HG03064 (cell line): Measurements from ENCODE around the gene TWNK.
A peak's percentile ranks its signal among the peaks of the same experiment; 100 is the strongest.

Experiments
- ATAC-seq: cut with Tn5 transposase; IDR thresholded peaks from one replicate; pipeline ENCODE4 v1.9.1; 2021; ENCODE audit warnings: low read depth; ENCODE audit not compliant: unreplicated experiment

Gene TWNK

DNA sequence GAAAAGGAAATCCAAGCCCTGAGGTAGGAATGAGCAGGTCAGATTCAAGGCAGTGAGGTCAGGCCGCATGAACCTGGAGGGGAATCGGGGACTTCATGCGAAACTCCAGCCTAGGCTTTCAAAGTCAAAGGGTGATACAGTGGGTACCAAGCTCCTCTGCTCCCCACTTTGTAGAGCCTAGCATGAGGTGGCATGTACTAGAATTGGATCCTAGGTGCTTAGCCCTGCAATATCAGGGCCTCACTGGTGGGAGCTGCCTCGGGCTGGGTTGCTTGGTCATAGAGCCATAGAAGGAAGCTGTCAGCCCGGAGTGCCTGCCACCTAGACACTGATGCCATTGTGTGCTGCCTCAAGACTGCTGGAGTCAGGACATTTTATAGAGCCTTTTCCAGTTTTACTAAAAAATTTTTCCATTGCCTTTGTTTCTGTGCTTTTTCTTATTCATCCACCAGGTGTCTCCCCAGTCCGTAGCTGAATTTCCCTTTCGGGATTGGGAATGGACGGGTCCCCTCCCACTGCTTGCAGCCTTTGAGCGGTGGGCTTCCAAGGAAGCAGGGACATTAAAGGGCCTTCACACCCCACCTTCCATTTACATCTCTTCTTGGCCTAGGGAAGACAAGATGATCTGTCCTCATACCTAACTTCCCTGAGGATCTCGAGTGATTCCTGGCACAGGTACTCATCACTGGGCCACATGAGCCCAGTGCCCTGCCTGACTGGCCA, 6.8 kb downstream of the TWNK start:
- no peak for ATAC-seq

DNA sequence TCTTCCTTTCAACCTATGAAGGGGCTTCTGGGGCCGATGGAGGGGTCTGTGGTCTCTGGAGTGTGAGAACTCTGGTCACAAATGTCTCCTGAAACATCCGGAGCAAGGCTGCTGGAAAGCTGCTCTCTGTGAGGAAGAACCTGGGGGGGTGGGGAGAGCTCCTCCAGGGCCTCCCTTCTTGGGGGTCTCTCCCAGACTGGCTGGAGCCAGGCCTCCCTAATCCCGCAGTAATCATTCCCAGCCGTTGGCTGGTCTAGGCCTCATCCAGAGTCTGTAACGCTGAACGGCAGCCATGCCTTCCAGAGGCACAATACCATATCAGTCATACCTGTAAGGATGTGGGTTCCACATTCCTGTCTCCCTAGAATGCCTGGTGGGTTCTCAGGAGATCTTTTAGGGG, 7.8 kb downstream of the TWNK start:
- ATAC-seq: no peak

DNA sequence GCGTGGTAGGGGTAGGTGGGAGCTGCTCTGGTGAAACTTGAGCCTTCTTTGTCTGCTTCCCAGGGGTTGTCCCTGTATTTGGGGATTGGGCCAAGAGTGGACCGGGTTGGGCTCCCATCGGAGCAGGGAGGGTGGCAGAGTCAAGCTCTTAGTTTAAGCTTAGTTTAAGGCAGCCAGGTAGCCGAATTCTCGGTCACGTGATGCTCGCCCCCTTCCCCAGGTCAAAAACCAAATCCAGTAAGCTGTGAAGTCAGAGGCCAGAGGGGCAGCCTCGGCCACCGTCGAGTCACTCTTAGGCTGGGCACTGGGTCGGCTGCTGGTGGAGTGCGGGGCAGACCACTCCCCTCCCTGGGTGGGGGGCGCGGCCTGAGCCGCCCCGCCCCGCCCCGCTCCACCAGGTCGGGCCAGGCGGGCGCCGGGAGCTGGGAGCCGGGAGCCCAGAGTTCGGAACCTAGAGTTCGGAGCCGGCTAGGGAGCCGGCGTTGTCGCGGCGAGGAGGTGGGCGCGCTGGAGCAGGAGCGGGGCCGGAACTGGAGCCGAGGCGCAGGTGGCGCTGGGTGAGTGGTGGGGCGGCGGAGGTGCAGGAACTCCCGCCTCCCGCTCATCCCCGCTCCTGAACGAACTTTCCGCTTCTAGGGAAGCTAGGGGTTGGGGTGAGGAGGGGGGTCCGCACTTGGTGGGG, 9.5 kb downstream of the TWNK start:
- no peak for ATAC-seq

DNA sequence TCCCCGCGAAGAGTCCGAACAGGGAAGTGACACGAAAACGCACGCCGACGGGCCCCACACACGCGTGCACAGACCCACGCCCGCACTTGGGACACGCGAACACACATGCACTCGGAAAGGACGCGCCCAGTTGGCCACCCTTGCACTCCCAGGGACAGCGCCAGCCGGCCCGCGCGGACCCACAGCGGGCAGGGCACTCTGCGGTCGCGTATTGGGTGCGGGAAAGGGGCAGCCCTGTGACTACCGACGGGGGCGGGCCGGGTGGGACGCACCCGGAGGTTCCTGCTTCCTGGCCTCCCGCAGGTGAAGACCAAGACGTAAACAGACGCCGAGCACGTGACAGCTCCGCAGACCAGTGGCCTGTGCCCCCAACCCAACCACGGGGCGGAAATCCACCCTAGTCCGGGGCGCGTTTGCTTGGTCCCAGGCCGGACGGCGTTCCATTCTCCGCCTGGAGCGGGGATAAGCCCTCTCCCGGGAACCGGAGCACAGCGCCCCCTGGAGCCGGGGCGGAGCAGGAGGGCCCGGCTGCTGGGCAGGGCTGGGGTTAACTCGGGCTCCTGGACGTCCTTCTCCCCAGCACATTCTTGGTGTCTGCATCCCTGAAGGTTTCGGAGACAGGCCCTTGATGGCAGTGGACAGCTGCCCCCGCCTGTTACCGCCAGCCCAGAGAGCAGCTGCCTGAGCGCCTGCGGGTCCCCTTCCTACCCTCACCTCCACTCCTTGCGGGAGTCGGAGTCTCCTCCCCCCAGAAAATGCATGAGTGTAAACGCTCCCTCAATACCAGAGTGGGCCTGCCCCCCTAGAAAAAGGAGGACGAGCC, 10.2 kb downstream of the TWNK start:
- ATAC-seq: peak; percentile 23

DNA sequence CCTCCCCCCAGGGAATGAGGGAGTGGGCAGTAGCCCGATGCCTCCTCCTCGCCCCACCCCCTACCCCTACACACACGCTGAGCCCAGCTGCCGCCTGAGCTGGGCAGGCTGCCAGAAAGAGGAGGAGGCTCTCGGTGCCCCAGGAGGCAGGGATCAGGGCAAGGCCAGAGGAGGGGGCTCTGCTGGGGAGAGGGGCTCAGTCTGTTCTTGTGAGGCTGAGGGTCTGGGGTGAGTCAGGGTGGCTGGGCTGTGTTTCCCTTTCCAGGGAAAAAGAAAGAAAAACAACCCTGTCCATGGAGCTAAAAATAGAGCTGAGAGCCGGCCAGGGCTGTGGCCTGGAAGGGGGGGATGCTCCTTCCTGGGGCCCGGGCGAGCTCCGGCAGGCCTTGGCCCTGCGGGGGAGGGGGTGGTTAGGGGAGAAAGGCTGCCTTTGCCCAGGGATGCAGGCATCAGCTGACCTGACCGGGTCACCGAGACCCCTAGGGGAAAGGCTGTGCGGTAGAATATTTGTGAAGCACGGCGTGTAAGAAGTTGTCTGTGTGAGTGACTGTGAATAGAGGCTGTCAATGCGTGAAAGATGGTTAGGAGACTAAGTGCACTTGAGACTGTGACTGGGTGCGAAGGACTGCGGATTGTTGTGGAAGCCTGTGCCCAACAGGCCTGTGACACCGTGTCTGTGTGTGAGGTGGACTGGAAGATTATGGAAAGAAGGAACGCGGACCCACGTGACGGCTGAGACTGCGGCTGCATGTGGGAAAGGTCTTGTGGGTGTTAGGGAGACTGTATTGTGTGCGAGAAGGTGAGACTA, 11.0 kb downstream of the TWNK start:
- peak; percentile 30 for ATAC-seq

DNA sequence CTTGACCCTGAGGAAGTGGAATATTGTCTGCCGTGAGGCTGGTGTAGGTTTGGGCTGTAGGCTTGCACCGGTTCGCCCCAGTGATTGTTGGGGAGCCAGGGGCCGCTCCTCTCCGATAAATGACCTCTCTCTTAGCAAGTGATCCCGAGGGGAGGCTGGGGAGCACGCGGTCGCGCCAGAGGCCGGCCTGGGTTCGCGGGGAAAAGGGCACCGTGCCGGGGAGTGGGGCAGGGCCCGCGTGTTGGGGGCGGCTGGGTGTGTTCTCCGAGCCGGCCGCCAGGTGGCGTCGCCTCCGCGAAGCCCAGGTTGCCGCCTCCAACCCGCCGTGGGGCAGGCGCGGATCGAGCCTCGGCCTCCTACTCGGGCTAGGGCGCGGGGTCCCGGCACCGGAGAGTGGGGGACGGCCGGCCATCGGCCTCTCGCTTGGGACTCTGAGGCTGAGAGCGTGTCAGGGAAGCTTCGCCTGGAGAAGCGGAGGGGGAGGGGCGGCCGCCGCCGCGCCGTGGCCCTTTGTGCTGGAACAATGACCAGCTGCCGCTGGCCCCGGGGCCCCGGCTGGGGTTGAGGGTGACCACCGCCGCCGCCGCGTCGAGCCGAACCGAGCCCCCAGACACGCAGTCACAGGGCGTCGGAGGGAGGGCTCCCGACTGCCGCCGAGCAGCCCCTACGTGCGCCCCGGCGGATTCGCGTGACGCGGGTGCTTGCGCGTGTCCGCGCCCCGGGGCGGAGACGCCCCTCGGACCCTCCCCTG, 11.8 kb downstream of the TWNK start:
- peak; percentile 35 for ATAC-seq

DNA sequence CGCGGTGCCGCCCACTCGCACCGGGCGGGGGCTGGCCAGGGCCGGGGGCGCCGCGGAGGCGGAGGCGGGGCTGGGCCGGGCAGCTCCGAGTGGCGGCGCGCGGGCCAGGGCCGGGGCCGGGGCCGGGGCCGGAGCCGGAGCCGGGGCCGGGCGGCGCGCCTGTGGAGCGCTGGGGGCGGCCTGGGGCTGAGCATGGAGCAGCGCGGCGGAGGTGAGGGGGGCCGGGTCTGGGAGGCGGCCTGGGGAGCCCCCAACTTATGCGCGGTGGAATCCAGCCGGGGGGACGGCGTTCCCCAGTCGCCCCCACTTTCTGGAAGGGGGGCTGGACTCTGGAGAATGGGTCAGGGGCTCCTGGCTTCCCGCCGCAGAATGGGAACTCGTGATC, 12.4 kb downstream of the TWNK start, which contains the start of gene LZTS2:
Gene LZTS2 (plus strand): TSS at position 67 of the 385 bp plus-strand sequence. CDS start 2,731 bp downstream, outside the sequence.
- ATAC-seq: no peak

DNA sequence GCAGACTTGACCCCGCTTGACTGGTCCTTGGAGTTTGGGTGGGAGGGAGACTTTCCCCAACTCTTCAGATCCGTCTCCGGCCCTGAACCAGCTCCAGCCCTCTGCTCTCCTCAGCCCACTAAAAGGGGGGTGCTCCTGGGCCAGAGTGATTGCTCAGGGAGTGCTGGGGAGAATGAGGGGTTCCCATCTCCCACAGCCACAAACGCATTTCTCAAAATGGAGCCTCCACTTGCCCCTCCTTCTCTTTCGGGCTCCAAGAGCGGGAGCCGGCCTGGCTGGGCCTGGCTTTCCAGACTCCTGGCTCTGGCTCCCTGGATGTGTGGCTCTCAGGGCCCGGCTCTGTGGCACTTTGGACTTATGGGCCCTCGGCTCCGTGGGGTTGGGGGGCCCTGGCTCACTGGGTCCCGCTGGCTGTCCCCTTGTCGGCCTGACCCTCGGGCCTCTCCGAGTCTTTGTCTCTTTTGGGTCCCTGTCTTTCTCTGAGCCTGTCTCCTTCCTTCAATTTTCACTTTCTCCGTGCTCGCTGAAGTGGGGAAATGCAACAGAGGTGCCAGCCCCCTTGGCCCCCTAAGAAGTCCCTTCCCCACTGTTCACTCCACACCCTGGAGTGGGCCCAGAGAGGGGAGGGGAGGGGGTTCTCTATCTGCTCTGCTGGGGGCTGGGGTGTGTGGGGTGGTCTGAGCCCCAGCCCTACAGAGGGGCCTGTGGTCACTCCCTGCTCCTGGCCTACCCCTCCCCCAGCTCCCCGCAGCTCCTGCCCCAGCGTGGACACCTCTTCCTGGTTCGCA, 13.0 kb downstream of the TWNK start:
- ATAC-seq: no peak

DNA sequence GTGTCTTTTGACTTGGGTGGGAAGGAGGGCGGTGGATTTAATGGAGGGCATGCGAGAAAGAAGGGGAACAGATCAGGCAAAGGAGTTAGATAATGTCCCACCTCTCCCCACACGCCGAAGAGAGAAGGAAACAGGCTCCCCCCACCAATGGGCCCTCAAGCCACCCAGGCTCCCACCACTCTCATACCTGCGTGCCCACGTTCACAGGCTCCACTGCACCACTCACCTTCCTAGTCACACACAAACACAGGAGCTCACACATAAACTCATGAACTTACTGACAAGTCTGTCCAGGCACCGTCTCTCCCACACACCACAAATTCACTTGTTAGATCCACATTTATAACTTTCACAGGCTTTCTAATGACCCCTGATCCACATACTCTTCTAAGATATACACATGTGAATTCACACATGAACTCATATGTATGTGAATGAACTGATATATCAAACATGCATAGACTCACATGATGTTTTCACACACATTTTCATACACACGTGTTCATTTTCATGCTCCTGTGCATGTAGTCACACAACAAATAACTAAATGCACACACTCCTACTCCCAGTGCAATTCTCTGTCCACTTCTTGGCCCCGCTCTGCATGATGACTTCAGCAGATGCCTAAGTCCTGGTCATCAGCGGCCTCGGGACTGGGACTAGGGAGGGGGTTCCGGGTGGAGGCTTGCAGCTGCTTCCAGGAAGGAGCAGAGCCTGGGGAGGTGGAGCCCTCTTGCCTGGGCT, 13.7 kb downstream of the TWNK start:
- ATAC-seq: no peak

DNA sequence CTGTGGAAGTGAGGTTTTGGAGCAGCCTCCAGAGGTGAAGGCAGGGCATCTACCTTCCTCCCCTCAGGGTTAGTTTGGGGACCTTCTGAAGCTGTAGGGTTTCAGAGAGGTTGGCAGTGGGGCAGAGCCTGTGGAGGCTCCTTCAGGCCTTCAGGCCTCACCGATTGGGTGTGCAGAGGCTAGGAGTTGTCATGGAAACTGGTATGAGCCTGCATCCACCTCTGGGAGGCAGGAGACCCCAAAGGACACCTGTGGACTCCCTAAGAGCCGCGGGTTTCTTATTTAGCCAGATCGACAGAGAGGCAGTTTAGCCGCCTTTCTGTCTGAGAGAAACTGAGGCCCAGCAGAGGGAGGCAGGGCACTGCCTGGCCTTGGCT, 14.3 kb downstream of the TWNK start:
- no peak for ATAC-seq

DNA sequence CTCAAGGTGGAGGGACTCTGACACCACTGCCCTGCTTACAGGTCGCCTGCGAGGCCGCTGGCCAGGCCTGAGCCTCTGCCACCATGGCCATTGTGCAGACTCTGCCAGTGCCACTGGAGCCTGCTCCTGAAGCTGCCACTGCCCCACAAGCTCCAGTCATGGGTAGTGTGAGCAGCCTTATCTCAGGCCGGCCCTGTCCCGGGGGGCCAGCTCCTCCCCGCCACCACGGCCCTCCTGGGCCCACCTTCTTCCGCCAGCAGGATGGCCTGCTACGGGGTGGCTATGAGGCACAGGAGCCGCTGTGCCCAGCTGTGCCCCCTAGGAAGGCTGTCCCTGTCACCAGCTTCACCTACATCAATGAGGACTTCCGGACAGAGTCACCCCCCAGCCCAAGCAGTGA, 15.1 kb downstream of the TWNK start:
- no peak for ATAC-seq

DNA sequence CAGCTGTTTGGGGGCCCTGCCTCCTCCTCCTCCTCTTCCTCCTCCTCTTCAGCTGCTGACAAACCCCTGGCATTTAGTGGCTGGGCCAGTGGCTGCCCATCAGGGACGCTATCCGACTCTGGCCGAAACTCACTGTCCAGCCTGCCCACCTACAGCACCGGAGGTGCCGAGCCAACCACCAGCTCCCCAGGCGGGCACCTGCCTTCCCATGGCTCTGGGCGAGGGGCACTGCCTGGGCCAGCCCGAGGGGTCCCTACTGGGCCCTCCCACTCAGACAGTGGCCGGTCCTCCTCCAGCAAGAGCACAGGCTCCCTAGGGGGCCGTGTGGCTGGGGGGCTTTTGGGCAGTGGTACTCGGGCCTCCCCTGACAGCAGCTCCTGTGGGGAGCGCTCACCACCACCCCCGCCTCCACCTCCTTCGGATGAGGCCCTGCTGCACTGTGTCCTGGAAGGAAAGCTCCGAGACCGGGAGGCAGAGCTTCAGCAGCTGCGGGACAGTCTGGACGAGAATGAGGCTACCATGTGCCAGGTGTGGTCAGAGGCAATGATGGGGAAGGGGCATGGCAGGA, 16.4 kb downstream of the TWNK start:
- ATAC-seq: no peak

DNA sequence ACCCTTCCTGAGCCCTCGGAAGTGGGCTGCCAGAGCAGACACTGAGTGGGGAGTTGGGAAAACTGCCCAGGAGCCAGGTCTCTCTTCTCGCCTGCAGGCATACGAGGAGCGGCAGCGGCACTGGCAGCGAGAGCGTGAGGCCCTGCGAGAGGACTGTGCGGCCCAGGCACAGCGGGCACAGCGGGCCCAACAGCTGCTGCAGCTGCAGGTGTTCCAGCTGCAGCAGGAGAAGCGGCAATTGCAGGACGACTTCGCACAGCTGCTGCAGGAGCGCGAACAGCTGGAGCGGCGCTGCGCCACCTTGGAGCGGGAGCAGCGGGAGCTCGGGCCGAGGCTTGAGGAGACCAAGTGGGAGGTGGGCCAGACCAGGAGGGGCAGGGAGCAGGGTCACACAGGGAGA, 18.0 kb downstream of the TWNK start:
- ATAC-seq: no peak

DNA sequence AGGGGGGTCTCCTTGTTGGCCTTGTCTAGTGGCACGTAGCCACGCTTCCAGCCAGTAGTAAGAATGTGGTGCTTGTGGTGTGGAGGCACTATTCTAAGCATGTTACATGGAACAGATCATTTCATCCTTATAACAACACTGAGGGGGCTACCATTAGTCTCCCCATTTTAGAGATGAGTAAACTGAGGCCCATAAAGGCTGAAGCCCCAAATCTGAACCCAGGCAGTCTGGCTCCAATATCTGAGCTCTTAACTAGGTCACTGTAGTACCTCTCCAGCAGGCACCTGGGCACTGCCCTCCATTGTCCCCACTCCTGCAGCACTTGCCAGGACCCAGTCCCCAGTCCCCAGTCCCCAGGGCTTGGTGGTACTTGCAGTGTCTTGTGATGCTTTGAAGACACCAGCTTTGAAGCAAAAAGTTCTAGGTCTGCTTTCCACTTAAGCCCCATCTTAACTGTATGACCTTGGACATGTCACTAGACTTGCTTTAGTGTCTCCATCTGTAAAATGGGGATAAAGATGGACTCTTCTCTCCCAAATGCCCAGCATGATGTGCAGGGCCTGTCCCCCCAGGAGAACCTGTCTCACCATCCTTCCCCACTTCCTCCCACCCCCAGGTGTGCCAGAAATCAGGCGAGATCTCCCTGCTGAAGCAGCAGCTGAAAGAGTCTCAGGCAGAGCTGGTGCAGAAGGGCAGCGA, 18.7 kb downstream of the TWNK start:
- no peak for ATAC-seq

DNA sequence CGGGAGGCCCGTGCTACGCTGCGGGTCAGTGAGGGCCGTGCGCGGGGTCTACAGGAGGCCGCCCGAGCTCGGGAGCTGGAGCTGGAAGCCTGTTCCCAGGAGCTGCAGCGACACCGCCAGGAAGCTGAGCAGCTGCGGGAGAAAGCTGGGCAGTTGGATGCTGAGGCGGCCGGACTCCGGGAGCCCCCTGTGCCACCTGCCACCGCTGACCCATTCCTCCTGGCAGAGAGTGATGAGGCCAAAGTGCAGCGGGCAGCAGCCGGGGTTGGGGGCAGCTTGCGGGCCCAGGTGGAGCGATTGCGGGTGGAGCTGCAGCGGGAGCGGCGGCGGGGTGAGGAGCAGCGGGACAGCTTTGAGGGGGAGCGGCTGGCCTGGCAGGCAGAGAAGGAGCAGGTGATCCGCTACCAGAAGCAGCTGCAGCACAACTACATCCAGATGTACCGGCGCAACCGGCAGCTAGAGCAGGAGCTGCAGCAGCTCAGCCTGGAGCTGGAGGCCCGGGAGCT, 19.3 kb downstream of the TWNK start:
- ATAC-seq: no peak

DNA sequence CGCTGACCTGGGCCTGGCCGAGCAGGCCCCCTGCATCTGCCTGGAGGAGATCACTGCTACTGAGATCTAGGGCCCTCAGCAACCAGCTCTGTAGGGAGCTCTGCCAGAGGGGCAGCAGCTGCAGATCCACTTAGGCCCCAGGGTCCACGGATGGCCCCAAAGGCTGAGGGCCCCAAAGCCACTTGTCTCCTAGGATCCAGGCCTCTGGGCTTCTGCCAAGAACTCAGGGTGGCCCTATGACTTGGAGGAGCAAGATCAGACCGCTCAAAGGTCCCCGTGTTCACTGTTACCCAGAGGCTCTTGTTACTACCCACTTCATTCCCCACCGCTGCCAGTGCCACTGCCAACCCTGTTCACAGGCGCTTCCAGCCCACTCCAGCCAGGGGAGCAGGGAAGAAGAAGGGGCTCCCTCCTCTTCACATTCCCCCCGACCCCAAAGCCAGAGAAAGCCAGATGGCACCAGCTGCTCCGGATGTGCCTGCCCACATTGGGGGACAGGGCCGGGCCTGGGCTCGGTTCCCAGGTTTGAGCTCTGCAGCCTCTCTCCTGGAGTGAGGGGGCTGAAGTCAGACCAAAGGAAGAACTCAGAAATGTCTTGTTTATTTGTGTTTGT, 19.9 kb downstream of the TWNK start:
- no peak for ATAC-seq
